Neutrophil (primary cell): Measurements from ENCODE around the gene IL17REL.

Experiments
- H3K27ac ChIP-seq: fragments of 200-600 bp; sonication (generic); 2 replicates; pipeline ENCODE4 v1.5.1; 2016; ENCODE audit warnings: mild to moderate bottlenecking, moderate library complexity
- H3K27me3 ChIP-seq: fragments of 200-600 bp; sonication (generic); 2 replicates; pipeline ENCODE4 v1.6.0; 2016; ENCODE audit warnings: mild to moderate bottlenecking
- H3K36me3 ChIP-seq: fragments of 200-600 bp; sonication (generic); 2 replicates; pipeline ENCODE4 v1.5.1; 2017
- H3K4me1 ChIP-seq, 2 experiments: fragments of 200-600 bp in 1 of 2; sonication (generic) in 1 of 2; 1 replicate in 1 of 2; 2 replicates in 1 of 2; pipeline versions ENCODE4 v1.5.1 to v1.6.1; 2013 to 2016; ENCODE audit warnings: low read depth in 1 of 2, low read length in 1 of 2, mild to moderate bottlenecking in 1 of 2, moderate library complexity in 1 of 2; ENCODE audit not compliant: control insufficient read depth in 1 of 2, insufficient read depth in 1 of 2
- H3K4me3 ChIP-seq, 2 experiments: fragments of 200-600 bp in 1 of 2; sonication (generic) in 1 of 2; 1 replicate in 1 of 2; 2 replicates in 1 of 2; pipeline ENCODE4 v1.5.1; 2013 to 2016; ENCODE audit warnings: low read depth in 1 of 2, low read length in 1 of 2, mild to moderate bottlenecking in 1 of 2, moderate library complexity in 1 of 2
- H3K9me3 ChIP-seq: fragments of 200-600 bp; sonication (generic); 2 replicates; pipeline ENCODE4 v1.5.1; 2016
- TF ChIP-seq, protein P1 (sequence below): fragments of 200-600 bp; sonication (generic); IDR thresholded peaks from 2 replicates; pipeline ENCODE4 v1.5.1; 2016; ENCODE audit warnings: antibody characterized with exemption

Gene IL17REL

DNA sequence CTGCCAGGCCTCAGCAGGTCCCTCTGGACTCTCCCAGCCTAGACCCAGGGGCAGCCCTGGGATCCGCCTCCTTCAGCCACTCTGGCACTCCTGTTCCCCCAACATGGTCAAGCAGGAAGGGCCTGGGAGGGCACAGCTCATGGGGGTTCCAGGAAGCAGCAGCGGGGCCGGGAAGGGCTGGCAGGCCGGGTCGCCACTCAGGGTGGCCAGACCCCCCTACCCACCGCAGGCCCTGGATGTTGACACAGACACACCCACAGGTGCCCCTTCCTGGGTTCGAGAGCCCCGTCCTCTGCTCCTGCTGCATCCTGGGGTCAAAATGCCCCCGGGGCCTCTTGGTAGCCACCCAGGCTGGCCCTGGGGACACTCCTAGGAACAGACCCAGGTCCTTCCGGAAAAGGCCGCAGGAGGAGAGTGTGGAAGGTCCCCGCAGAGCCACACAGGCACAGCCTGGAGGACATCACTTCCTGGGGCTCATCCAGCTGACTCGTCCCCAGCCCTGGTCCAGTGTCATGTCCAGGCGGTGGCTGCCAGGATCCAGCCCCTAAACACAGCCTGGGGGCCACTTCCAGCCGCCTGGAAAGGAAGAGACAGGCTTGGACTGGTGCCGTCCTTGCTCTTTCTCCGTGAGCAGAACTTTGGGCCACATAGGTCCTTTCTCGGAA is 58.8 kb downstream of the IL17REL start:
- Histone ChIP-seq H3K27me3 (no peaks in the 10 kb centered on the region), H3K4me1 (peaks cover 42 to 55% of the 10 kb centered on the region in 2 experiments), H3K27ac (peak overlapping the region; percentile 98), H3K4me3 (peak overlapping the region; percentile 37 to 46), H3K9me3 (no peaks in the 10 kb centered on the region), H3K36me3 (no peaks in the 10 kb centered on the region)
- TF ChIP-seq, protein P1, sequence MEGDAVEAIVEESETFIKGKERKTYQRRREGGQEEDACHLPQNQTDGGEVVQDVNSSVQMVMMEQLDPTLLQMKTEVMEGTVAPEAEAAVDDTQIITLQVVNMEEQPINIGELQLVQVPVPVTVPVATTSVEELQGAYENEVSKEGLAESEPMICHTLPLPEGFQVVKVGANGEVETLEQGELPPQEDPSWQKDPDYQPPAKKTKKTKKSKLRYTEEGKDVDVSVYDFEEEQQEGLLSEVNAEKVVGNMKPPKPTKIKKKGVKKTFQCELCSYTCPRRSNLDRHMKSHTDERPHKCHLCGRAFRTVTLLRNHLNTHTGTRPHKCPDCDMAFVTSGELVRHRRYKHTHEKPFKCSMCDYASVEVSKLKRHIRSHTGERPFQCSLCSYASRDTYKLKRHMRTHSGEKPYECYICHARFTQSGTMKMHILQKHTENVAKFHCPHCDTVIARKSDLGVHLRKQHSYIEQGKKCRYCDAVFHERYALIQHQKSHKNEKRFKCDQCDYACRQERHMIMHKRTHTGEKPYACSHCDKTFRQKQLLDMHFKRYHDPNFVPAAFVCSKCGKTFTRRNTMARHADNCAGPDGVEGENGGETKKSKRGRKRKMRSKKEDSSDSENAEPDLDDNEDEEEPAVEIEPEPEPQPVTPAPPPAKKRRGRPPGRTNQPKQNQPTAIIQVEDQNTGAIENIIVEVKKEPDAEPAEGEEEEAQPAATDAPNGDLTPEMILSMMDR = no peak

DNA sequence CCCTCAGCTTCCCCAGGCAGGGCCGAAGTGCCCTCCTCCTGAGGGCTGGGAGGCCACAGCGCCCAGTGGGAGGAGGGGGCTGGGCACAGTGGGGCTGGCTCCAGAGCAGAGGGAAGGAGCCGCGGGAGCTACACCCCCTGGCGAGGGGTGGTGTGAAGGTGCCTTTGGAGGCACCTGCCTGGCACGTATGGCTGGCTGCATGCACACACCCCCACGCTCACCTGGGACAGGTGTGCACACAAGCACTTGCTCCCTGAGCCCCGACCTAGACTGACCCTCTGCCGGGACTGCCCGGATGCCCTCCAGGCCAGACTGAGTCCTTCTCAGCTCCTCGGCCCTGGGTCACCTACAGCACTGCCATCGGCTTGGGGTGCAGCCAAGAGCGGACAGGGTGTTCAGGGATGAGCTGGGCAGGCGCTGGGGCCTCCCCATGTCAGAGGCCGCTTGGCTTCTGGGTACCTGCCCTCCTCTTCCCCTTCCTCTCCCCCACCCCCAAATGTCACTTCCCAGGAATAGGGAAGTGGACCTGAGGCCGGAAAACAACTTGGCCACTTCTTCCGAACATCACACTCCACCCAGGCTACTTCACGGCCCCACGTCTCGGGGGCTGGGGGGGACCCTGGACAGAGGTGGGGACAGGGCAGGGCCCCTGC is 59.4 kb downstream of the IL17REL start:
- no peaks in the 10 kb centered on the region for H3K36me3 ChIP-seq
- TF ChIP-seq, protein P1 = no peak
- H3K4me1 ChIP-seq = peaks cover 41 to 50% of the 10 kb centered on the region in 2 experiments
- no peaks in the 10 kb centered on the region for H3K27me3 ChIP-seq
- H3K27ac ChIP-seq = peak overlapping the region; percentile 98
- H3K9me3 ChIP-seq = no peaks in the 10 kb centered on the region
- peak overlapping the region; percentile 37 to 46 for H3K4me3 ChIP-seq

DNA sequence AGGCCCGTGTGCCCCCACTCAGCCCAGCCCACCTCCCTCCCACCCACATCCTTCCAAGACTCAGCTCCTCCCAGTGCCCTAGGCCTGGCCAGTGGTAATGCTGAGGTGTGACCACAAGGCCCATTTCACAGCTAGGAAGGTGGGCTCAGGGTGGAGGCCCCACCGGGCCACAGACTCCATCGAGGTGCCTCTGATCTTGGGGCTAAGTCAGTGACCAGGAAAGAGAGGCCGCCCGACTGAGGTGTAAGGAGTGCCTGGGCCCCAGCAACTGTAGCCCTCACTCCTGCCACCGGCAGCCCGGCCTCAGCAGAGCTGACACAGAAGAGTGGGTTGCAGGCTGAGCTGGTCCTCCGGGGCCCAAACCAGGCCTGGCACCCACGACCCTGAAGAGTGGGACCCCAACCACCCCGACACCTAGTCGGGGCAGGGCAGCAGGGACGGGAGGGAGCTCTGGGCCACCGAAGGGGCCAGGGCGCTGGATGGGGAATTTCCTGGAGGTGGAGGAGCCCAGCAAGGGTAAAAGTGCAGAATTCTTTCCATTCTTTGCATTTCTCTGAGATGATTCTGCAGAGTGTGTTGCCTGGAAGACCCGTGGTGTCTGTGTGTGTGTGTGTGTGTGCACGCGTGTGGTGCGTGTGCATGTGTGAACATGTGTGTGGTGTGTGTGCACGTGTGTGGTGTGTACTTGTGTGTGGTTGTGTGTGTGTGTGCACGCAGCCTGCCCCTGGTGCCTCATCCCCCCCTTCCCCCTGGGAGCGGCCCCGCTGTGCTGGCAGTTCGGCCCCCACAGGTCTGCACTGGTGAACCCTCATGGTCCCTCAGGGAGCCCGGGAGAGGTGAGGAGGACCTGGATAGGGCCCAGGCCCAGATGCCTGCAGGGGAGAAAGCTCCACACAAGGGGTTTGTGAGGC is 60.3 kb downstream of the IL17REL start:
- peak overlapping the region; percentile 98 for H3K27ac ChIP-seq
- peak overlapping the region in 1 of 2 experiments; percentile 37 for H3K4me3 ChIP-seq
- no peaks in the 10 kb centered on the region for H3K27me3 ChIP-seq
- H3K4me1 ChIP-seq = peaks cover 41 to 50% of the 10 kb centered on the region in 2 experiments
- no peaks in the 10 kb centered on the region for H3K9me3 ChIP-seq
- TF ChIP-seq, protein P1 = no peak
- no peaks in the 10 kb centered on the region for H3K36me3 ChIP-seq

DNA sequence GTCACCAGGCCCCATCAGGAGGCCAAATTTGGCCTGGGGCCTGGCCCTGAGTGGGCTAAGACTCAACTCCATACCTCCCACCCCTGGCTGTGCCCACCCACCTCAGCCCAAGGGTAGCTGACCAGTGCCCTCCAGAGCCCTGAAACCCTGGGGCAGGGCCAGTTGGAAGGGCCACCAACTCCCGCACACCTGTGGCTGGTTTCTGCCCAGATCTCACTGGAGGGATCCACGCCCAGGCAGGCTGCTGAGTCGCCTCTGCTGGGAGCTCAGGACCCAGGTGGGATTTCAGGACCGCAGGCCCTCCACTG is 60.9 kb downstream of the IL17REL start:
- Histone ChIP-seq H3K9me3 (no peaks in the 10 kb centered on the region), H3K27ac (peak overlapping the region; percentile 98), H3K27me3 (no peaks in the 10 kb centered on the region), H3K36me3 (no peaks in the 10 kb centered on the region), H3K4me1 (peaks cover 41 to 50% of the 10 kb centered on the region in 2 experiments), H3K4me3 (no peak overlapping the region)
- TF ChIP-seq, protein P1 = no peak

DNA sequence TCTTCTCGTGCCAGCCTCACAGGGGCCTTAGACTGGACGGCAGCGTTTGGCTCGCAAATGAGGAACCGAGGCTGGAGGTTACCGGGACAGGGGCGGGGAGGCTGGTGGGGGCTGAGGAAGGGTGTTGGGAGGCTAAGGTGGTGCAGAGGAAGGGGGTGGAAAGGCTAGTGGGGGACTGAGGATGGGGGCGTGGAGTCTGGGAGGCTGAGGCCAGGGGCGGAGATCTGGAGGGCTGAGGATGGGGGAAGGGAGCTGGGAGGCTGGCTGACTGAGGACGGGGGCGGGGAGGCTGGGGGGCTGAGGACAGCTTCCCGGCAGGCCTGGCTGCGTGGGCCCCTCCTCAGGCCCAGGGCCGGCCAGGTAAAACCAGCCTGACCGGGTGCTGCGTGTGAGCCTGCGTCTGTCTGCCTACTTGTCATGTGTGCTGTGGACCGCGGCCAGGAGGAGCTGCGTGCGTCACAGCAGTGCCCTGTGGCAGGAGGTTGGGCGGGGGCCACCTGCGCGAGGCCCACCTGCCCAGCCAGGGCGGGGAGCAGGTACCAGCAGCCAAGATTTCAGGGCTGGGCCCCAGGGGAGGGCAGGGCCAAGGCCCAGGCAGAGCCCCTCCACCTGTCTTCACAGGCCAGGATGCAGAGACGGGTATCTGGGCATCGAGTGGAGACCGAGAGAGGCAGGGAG is 61.4 kb downstream of the IL17REL start:
- Histone ChIP-seq H3K27ac (peak overlapping the region; percentile 98), H3K4me1 (peaks cover 41 to 50% of the 10 kb centered on the region in 2 experiments), H3K4me3 (peak overlapping the region in 1 of 2 experiments; percentile 8), H3K27me3 (no peaks in the 10 kb centered on the region), H3K36me3 (no peaks in the 10 kb centered on the region), H3K9me3 (no peaks in the 10 kb centered on the region)
- TF ChIP-seq, protein P1 = no peak
